Measurements from ENCODE around the gene ADGRB3.

Gene ADGRB3

DNA sequence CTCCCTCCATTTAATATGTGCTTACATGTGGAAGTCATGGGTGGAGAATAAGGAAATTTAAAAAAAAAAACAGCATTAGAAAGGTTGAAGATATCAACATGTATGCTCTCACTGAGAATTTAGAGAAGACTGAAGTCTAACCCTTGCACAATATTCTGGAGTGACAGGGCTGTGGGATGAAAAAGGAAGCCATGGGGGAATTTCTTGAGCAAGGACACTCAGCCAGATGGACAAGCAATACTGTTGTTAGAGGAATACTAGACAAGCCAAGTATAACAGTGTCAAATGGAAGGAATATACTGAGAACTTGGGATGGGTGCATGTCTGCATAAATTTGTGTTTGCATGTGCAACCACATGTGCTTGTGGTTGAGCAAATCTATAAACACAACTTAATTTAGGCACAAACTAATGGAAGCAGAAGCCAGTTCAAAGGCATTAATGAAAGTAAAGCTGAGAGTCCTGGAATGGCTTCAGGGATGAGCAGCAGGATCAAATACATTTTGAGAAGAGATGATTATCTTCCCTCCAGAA lies 119.7 kb downstream of the ADGRB3 start:
- no peak overlapping the region for H3K4me3 ChIP-seq (ENCODE audit: low read depth, low read length)
- TF ChIP-seq CTCF (IDR thresholded peaks at IDR 0.05; ENCODE audit: low read depth, low read length): no peak

DNA sequence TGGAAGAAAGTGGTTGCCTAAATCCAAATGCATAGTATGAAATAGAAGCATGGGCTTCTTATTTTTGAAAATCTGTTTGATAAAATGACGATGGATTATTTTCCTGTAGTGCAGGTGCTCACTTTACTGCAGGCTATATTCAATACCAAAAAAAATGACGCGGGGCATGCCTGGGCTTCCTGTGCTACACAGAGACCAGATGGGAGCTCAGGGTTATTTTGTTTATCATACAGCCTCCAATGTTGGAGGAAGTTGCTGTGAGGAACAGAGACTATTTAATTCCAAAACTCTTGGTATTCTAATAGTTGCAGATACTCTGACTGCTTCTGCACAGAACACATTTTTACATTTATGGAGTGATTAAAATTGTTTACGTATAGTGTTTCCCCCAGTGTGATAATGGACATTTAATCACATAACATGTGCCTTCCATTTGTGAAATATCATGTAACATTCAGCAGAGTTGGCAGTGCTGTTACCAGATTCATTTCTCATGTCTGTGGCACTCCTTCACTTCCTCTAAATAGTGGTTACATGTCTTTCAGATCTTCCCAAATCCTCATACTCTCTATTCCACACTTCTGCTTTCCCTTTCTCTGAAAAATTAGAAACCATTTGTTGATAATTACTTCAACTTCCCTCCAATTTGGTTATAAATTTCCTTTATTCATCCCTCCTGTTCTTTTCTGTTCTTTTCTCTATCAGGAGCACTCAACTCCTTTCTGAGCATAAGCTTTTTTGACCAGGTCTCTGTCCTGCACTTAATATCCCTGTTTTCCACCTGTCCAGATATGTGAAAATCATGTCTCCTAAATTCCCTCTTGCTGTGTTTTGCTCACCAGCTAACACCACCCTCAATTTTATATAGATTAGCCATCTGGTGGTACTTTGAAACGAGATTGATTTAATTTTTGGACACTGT lies 121.6 kb downstream of the ADGRB3 start:
- no peak overlapping the region for H3K4me3 ChIP-seq (ENCODE audit: low read depth, low read length)
- TF ChIP-seq CTCF (IDR thresholded peaks at IDR 0.05; ENCODE audit: low read depth, low read length): no peak

DNA sequence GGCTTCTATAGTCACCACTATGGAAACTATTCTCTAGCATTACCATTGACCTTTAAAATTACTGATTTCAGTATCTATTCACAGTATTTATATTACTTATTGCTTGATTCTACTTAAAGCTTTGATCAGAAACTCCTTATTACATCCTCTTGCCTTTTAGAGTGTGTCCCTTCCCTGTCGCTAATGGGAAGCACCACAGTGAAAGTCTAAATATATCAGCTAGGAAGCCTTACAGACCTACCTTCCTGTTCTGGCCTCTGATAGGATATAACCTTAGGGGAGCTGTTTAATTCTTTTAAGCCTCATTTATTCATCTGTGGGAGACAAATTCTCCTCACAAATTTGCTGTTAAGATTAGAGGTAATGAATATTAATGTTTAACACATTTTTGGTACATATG lies 122.7 kb downstream of the ADGRB3 start:
- no peak overlapping the region for H3K4me3 ChIP-seq (ENCODE audit: low read depth, low read length)
- no peak for TF ChIP-seq CTCF (IDR thresholded peaks at IDR 0.05; ENCODE audit: low read depth, low read length)

GRCh38 chr6:68758559-68758958 lies 123.5 kb downstream of the ADGRB3 start:
- H3K4me3 ChIP-seq (ENCODE audit: low read depth, low read length): no peak overlapping the region
- TF ChIP-seq CTCF (IDR thresholded peaks at IDR 0.05; ENCODE audit: low read depth, low read length): no peak

- H3K4me3 ChIP-seq (ENCODE audit: low read depth, low read length): no peak overlapping the region
- no peak for TF ChIP-seq CTCF (IDR thresholded peaks at IDR 0.05; ENCODE audit: low read depth, low read length)
These were observed 125.4 kb downstream of the ADGRB3 start for GRCh38 chr6:68760485-68760884.

DNA sequence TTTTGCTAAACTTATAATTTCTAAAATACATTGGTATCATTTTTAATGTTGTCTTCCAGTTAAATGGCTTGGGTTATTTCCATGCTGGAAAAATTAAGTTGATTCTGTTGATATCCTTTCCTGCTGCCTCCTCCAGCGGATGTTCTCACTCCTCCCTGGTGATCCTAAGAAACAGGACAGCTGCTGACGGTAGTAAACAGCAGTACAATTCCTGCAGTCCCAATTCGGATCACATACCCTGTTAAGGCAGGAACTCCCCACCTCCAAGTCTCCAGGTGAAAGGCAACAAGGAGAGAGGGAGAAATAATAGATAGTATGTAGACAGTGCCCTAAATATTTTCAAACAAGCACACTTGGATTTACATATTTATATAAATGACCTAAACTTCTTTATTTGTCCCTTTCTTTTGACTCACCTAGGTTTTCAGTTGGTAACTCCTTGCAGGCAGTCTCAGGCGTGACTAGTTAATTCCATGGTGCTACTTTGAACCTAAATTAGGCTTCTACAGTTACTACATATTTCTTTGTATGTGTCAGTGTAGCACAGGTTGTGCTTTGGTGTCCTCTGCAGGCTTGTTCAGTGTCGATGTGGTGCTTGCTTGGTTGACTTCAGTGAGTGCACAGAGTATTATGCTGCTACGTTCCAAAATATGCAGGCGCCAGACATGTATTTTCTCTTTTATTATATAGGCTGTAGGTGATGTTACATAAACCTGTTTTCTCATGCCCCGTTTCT lies 126.0 kb downstream of the ADGRB3 start:
- no peak for TF ChIP-seq CTCF (IDR thresholded peaks at IDR 0.05; ENCODE audit: low read depth, low read length)
- H3K4me3 ChIP-seq (ENCODE audit: low read depth, low read length): no peak overlapping the region

DNA sequence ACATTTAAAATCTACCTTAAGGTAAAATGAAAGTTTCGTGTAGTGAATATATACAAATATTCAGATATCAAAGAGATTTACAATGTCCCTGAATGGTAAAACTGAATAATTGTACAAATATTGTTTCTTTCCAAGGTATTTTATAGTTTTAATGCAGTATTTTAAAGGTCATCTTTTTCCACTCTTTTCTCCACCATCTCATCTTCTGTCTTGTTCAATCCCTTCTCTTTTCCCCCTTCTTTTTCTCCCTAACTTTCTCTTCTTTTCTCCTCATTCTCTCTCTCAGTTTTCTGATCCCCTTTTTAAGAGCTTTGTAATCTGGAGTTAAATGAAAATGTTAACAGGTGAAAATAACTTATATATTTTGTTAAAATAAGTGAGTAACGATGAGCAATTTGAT lies 126.9 kb downstream of the ADGRB3 start:
- no peak overlapping the region for H3K4me3 ChIP-seq (ENCODE audit: low read depth, low read length)
- TF ChIP-seq CTCF (IDR thresholded peaks at IDR 0.05; ENCODE audit: low read depth, low read length): no peak
